HG03060 (cell line): Measurements from ENCODE around the gene ABCD3.
"Not testable (repeated sequence)": the region's sequence is repeated elsewhere in the genome, so short reads cannot be mapped to it uniquely, and the experiment has no call there.

ENCODE experiments used
- ATAC-seq: cut with Tn5 transposase; IDR thresholded peaks from one replicate; pipeline ENCODE4 v1.9.1; 2021; ENCODE audit warnings: low read depth, moderate number of reproducible peaks; ENCODE audit not compliant: unreplicated experiment

The ABCD3 gene

GRCh38 chr1:94543893-94544635 lies 125.9 kb downstream of the ABCD3 start:
- ATAC-seq = no peak

- ATAC-seq = no peak
Measured at GRCh38 chr1:94544706-94545490, 126.7 kb downstream of the ABCD3 start.

- no peak for ATAC-seq
Measured at GRCh38 chr1:94549706-94550105, 131.5 kb downstream of the ABCD3 start.

GRCh38 chr1:94550396-94550795 lies 132.2 kb downstream of the ABCD3 start:
- no peak for ATAC-seq

DNA sequence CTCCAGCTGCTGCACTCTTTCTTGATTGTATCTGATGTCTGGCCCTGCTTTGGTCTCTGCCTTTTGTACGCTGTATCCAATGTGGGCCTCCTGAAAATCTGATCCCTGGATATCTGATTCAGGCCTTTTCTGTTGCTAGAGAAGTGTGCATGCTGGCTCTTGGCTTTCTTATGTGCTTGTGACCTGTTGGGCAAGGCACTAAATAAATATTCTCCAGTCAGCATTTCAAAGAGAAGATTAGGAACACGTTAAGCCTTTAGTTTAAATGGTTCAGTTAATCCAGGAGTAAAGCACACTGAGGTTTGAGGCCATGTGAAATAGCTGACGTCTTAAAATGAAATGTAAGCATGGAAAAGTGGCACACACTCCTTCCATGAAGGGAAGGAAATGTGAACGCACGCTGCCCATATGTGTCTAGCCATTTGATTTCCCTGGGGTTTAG lies 132.6 kb downstream of the ABCD3 start:
- ATAC-seq = no peak

GRCh38 chr1:94551449-94551848 lies 133.3 kb downstream of the ABCD3 start:
- ATAC-seq = no peak

DNA sequence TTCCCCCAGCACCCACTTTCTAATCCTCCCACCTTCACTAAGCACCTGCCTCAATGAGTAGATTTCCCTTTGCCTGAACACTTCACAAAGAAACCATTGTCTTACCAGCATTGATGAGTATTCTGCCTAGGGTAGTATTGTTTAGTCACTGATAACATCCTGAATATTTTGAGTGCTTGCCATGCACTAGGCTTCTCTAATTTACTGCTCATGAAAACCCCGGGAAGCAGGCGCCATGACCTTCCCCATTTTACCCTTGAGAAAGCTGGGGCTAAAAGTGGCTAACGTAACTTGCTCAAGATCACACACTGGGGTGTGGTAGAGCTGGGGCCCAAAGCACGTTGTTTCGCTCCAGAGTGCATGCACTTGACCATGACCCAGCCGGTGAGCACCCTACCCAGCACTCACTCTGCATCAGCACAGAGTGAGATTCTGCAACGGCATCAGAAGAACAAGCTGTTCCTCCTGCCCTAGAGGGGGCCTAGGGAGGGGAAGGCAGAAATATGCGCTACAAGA lies 133.9 kb downstream of the ABCD3 start:
- no peak for ATAC-seq

DNA sequence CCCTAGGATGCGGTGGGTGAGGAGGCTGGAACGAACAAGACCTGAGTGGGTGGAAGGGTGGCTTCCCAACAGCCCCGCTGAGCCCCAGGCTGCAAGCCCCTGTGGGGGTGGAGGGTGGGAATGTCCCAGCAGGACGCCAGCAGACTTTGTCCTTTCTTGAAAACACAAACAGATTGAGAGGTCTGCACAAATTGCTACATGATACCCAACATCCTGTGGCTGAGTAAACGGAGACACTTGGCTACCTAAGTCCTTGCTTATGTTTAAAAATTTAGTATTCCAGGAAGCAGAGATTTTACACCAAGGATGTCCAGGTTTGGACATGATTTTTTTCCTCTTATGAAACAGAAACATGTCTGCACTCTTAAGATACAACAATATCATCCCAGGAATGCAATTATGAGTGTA lies 135.1 kb downstream of the ABCD3 start:
- no peak for ATAC-seq

DNA sequence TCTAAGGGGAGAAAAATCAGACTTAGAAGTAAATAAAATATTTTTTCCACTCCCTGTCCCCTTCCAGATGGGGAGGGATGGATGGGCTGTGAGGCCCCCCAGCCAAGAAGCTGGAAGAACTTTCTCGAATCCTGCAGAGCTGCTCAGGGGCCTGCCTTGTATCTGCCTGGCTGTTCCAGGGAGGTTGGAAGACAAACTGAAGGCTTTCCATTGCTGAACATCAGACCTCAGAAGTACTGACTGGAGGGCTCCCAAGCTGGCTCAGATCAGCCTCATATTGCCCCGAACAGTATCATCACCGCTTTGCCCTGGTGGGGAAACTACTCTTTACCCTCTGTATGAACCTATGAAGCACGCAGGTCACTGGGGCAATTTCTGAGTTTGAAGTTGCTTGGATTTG lies 135.7 kb downstream of the ABCD3 start:
- ATAC-seq = no peak

DNA sequence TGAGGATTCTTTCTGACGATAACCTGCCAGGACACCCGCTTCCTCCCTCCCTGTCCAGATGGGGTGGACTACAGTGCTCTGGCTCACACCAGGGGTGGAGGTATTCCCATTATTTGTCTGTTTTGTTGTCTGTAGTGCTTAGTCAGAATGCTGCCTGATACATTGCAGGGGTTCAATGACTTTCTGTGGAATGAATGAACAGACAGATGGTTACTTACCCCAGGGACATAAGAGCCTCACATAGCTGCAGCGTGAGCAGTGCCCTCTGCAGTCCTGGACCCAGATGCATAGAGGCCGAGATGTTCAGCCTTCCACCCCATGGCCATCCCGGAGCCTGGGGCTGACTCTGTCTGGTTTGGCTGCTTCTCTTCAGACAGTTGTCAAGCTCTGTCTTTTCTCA lies 136.4 kb downstream of the ABCD3 start:
- ATAC-seq = no peak

GRCh38 chr1:94555091-94555490 lies 136.9 kb downstream of the ABCD3 start:
- no peak for ATAC-seq

DNA sequence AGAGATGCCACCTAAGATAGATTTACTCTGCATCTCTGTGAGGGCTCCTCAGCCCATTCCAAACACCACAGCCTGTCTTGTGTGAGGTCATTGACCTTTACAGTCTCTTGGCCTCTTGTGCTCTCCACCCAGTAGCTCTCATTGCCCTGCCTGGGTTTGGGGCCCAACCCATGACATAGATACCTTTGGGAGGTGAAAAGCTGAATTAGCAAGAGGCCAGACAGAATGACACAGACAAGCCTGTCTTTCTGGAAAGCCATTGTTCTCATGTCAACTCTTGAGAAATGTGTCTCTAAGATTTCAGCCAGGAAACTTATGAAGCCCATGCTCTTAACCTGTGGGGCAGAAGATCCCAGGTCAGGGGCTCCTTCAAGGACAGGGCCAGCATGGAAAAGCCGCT lies 141.7 kb downstream of the ABCD3 start:
- no peak for ATAC-seq

DNA sequence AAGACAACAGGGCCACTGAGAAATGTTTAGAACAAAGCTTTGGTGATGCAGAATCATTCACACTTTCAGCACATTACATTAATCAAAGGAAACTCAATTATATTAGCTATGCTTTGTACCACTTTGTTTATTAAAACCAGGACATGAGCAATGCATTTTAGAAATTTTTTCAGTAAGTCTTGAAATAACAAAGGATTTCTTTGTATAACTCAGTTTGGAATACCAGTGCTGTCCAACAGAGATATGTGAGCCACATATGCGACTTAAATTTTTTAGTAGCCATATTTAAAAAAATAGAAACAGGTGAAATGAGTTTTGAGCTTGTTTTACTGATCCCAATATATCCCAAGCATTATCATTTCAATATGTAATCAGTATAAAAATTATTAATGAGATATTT lies 142.1 kb downstream of the ABCD3 start:
- ATAC-seq = no peak

GRCh38 chr1:94562519-94563260 lies 144.5 kb downstream of the ABCD3 start:
- ATAC-seq = no peak

GRCh38 chr1:94565901-94566300 lies 147.7 kb downstream of the ABCD3 start:
- no peak for ATAC-seq

DNA sequence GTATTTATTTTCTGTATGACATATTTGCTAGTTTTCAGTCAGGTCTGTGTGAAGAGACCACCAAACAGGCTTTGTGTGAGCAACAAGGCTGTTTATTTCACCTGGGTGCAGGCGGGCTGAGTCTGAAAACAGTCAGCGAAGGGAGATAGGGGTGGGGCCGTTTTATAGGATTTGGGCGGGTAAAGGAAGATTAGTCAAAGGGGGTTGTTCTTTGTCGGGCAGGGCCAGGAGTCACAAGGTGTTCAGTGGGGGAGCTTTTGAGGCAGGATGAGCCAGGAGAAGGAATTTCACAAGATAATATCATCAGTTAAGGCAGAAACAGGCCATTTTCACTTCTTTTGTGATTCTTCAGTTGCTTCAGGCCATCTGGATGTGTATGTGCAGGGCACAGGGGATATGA lies 148.2 kb downstream of the ABCD3 start:
- not testable (repeated sequence) for ATAC-seq

- not testable (repeated sequence) for ATAC-seq
Measured at GRCh38 chr1:94567975-94568607, 149.9 kb downstream of the ABCD3 start.
